Measurements from ENCODE around the gene GPC6.

The GPC6 gene

DNA sequence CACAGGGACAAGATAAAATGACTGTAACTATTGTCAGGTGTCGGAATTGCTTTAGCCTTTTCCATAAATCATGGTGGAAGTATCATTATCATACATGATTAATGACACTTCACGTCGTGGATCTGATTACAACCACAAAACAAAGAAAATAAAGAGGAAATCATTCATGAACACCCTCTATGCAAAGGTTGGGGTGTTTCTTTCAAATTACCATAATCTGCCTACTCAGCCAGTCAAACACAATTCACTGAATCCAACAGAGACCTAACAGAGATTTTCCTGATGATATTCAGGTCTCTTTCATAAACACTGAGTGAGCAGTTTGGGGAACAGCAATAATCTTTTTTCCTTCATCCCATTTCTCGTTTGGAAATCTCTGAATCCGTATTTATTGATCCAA is 627.3 kb downstream of the GPC6 start:
- DNase-seq (ENCODE audit: low spot score): no peak

DNA sequence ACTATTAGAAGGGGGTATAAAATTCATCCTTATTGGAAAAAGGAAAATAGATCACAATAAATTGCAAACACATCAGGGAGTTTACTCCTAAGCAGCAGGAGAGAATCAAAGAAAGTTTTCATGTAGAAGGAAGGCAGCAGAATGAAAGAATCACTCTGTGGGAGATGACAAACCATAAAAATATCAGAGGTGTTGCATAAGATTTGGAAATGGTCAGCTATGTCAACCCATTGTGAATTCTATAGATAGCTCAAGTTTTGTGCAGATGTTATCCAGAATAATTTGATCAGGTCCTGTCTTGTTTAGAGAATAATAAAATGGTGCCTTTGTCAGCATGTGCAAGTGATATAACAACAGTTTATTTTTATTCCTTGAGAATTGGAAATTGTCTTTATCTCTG is 630.5 kb downstream of the GPC6 start:
- no peak for DNase-seq (ENCODE audit: low spot score)

DNA sequence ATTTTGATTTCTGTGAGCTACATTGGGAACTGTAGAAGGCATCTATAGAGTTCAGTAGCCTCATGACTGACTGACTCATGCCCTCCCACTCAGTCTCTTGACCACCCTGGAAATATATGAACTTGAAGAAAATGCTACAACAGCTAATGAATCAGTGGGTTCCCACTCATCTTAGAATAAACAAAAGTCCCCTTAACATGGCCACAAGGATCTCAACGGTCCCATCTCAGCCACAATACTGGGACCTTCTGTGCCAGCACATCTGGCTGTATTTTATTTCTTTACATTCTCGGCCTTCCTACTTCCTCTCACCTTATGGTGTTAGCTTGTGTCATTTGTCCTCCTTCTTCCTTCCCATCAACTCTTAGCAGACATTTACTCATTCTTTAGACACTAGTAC is 633.1 kb downstream of the GPC6 start:
- DNase-seq (ENCODE audit: low spot score): no peak

DNA sequence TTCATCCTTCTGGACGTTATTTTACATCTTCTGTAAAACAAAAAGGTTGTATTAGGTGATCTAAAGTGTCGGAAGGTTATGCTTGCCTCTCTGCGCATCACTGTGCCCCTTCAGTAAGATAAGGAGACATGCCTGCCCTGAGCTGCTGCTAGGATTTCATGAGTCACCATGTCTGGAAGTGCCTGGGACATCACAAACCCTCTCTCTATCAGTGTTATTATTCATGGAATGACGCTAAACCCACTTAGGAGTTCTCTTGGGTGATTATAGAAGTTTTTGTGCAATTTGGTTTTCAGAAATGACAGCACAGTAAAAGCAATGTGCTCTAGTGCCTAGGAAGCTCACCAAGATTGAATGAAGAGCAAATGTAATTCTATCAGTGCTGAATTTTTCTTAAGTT is 635.2 kb downstream of the GPC6 start:
- no peak for DNase-seq (ENCODE audit: low spot score)

DNA sequence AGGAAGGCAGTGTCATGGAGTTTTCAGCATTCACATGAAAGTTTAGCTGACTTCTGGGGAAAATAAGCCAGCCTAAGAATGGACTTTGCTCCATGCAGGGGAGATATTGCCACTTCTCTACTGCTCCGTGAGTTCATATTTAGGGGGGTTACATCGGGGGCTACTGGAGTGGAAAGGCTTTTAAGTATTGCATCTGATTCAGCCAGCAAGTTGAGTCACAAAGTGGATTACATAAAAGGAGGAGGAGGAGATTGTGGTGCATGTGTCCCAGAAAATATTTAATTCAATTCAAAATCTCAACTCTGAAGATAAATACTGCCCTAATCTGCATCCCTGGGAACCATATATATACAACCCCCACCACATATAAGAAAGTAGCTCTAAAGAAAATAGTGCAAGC is 635.7 kb downstream of the GPC6 start:
- DNase-seq (ENCODE audit: low spot score): no peak

DNA sequence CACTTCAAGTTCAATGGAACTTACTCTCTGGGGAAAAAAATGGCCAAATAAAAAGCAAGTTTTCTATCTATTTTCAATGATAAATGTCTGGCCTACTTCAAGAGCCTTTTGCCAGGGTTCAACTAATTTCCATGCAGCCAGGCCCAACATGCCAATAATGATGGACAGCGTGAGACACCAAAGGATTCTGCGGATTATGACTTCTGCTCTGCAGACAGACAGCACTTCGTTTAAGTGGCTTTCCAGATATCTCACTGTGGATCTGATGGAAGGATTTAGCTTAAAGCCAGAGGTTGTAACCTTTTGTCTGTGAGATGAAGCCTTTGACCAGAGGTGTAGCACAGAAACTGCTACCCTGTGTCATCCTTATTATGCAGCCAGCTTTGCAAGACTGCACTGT is 638.6 kb downstream of the GPC6 start:
- no peak for DNase-seq (ENCODE audit: low spot score)

DNA sequence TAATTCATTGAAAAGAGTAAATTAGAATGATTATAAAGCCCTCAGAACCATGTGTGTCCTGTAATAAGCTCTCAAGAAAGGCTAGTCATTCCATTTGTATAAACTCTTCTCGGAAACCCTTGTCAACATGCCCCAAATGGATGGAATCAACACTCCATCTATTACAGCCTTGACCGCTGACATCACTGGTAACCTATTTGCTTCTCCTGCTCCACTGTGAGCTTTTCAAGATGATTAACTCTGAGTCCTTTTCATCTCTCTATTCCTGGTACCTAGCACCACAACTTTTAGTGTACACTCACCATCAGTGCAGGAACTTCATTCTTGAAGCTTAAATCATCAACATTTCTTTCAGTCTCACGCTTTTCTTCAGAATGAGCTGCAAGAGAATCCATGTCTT is 640.9 kb downstream of the GPC6 start:
- no peak for DNase-seq (ENCODE audit: low spot score)

DNA sequence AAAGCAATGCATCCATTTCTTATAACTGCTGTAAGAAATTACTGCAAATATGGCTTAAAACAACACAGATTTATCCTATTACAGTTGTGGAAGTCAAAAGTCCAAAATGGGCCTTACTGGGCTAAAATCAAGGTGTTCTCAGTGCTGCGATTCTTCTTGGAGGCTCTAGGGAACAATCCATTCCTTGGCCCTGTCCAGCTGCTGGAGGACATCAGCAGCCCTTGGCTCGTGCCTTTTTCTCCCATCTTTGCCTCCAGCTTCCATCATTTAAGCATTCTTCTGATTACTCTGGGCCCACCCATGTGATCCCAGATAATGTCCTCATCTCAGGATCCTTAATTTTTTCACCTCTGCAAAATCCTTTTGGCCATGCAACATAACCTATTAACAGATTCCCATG is 645.8 kb downstream of the GPC6 start:
- no peak for DNase-seq (ENCODE audit: low spot score)

DNA sequence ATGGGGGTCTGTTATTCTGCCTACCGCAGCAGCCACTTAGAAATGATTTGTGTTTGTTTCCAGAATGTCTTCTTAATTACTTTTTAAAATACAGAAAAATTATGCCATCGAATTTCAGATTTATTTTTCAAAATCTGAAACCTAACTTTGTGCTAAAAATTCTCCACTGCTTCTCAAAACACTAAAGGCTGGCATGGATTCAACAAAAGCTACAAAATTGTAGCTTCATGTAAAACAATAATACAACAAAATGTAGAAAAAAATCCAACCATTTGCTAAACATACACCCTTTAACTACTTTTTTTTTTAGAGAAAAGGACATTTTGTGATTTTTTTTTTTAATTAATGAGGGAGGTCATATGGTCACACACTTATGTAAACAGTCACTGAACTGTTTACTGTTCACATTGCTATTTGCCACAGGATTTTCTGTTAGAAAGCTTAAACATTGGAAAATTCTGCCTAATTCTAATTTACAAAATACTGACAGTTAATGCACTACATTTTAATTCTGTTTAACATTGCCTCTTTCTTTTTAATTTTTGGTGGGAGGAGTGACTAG is 646.3 kb downstream of the GPC6 start:
- no peak for DNase-seq (ENCODE audit: low spot score)

DNA sequence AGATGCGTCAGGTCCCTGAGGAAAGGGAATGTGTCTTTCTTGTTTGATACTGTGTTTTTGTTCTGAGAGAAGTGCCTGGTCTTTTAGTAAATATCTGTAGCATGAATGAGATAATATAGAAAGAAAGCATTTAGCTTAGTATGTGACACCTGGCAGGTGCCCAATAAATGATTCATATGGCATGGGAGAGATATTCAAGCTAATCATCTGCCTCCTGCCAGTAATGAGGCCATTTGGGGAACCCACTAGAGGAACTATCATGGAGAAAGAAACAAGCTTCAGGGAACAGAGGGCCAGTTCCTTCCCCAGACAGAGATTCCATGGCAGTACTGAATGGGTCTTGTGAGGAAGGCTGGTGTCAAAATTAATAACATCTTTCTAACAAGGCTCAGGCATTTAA is 648.9 kb downstream of the GPC6 start:
- no peak for DNase-seq (ENCODE audit: low spot score)

DNA sequence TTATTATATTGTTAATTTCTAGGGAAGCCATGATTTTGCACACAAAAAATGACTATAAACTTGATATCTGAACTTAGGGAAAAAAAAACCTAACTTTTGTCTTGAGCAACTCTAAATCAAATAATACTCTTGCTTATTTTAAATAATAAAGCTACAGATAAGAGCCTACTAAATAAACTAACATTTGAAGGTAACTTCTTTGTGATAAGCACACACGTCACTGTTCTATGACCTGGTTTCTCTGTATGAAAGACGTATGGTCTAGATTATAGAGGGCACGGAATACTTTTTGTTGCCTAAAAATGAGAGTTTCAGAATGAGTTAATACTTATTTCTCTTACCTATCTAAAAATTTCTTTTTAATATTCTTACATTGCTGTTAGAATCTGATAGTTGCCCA is 649.6 kb downstream of the GPC6 start:
- DNase-seq (ENCODE audit: low spot score): no peak

DNA sequence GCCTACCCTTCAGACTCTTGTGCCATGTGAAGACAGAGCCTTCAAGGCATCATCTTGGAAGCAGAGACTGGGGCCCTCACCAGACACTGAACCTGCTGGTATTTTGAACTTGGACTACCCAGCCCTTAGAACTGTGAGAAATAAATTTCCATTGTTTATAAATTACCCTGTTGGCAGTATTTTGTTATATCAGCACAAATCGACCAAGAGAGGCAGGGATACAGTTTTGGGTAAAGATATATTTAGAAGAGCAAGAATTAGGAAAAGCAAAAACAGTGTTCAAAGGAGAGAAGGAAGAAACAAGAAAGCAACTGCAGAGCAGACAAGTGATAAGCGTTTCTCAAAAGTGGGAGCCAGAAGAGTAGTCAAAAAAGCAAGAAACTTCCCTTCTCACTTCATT is 652.1 kb downstream of the GPC6 start:
- DNase-seq (ENCODE audit: low spot score): no peak

DNA sequence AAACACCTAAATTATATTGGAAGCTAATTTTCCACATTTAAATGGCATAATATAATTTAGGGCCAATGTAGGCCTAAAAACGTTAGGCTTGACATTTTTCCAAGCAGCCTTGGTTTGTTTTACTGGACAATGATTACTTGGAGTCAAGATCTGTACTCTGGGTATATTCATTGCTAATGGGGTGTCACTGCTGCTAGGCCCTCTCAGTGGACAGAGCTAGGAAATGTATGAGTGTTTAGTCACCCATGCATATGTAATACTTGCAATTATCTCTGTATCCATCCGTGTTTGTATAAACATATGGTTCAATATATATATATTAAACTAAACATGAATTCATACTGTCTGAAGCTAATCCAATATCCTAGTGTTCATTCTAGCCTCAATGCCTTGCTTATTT is 654.8 kb downstream of the GPC6 start:
- no peak for DNase-seq (ENCODE audit: low spot score)

DNA sequence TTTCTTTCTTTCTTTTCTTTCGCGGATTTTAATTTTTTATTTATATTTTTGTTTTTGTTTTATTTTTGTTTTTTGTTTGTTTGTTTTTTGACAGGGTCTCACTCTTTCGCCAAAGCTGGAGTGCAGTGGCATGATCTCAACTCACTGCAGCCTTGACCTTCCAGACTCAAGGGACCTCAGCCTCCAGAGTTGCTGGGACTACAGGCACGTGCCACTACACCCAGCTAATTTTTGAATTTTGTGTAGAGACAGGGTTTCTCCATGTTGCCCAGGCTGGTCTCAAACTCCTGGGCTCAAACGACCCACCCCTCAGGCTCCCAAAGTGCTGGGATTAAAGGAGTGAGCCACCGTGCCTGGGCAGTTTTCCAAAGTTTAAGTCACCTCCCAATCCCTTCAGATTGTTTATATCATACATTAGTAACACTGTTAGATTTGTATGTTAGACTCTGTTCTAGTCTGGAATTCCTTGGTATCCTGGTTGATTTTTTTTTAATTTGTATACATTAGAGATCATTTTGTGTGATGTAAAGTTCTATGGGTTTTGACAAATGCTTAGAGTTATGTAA is 655.6 kb downstream of the GPC6 start:
- no peak for DNase-seq (ENCODE audit: low spot score)

DNA sequence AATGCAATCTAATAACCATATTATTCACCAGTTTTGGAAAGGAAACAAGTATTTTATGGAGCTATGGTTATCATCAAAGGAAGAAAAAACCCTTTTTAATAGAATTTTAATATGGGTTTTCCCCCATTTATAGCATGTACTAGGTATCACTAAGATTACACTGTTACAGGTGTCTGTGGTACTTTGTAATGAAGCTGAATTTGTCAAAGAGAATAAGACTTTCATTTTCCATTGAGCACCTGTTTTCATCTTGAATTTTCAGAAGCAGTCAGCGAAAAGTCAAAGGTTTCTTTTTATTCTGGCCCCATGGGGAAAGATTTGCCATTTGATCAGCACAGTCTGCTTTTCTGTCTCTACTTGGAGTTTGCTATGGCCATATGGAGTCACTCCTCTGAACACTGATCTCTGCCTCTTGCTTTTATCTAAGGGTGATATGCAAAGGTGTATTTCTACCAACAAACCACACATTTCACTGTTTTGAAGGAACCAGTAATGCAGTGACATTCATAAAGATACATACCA is 662.9 kb downstream of the GPC6 start:
- DNase-seq (ENCODE audit: low spot score): no peak

DNA sequence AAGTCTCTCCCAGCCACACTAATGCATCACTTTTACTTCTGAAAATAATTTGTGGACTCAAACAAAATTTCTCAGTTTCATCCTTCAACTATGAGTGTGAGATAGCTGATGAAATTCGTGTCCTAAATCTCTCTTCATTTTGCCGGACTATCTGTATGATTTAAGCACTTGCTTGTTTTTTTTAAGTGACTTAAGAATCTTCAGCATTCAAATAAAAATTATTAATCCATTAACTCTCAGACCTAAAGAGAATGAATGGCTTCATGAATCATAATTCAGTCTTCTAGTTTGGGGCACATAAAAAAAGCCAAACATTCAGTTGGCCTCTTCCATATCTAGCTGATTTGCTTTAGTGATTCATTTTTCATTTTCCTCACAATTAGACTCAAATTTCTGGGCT is 673.4 kb downstream of the GPC6 start:
- no peak for DNase-seq (ENCODE audit: low spot score)

DNA sequence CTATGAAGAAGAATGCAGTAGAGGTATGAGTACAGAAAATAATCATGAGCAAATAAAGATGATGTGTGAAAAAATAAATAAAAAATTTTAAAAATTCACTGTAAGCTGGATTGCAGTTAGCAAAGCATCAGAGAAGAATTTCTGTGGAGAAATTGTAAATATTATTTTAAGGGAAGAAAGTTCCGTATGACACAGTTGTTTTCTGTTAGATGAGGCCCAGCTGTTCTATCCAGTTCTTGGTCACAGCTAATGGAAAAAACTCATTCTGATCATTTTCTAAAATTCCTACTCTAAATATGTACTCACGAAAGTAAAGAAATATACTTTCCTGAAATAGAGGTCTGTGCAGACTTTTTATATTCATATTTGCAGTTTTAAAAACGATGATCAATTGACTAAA is 674.1 kb downstream of the GPC6 start:
- no peak for DNase-seq (ENCODE audit: low spot score)

DNA sequence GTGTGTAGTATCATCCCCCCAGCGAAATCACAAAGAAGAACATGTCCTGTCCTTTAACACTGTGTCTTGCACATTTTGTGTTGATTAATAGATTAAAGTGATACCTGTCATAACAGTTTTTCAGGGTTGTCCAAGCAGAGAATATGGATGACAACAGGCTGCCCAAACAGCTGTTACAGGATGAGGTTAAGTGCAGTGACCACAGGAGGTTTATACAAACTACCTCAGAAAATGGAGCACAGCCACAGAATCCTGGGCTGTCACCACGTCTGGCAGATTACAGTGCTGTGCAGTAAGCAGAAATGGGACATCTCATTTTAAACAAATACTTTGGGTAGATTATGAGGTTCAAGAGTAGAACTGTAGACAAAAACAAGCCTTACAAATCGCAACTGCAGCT is 677.3 kb downstream of the GPC6 start:
- DNase-seq (ENCODE audit: low spot score): no peak

DNA sequence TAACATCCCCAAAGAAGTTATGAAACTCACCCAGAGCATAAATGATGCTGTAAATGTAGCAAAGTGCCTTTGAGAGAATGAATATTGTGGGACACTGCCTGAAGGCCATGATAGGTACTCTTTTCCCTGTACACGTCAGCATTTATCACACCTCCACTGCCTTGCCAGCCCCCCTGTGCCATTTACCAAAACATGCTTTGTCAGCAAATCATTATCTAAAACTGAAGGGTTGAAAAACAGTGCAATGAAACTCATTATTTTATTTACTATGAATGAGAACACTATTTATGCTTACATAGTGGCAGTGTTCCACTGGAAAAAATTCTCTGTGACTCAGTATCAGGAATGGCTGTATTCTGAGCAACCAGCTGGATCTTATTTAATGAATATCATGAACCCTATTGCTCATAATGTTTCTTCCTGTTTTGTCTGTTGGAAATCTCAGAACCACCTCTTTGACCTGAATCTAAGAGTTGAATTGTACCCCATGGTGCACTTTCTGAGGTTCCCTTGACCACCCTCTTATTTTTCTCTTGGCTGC is 688.7 kb downstream of the GPC6 start:
- DNase-seq (ENCODE audit: low spot score): no peak

DNA sequence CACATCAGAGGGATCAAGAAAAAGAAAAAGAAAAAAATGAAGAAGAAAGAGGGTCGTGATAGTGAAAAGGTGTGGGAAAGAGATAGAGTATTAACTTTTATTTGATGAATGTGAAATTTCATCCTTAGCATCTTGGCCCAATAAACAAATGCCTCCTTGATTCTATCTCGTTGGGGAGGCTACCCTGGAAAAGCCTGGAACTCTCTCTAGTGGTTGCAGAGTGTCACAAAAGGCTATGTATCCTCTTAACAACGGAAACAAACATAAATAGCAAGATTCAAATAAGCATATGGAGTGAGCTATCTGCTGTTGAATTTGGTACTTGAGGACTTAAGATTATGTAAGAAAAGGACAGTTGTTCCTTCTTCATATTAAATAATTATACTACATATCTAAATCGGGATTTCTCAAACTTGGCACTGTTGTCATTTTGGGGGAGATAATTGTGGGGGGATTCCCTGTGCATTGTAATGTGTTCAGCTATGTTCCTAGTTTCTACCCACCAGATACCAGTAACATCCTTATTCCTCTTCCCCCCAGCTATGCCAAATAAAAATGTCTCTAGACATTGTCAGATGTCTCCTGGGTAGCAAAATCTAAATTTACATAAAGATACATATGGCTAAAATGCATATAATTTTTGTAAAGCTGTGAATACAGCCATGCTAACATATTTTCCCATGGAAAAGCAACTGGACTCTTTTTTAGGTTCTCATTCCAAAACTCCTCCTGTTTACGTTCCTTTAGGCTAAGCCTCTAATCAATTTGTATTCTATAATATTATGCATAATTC is 695.7 kb downstream of the GPC6 start:
- no peak for DNase-seq (ENCODE audit: low spot score)

DNA sequence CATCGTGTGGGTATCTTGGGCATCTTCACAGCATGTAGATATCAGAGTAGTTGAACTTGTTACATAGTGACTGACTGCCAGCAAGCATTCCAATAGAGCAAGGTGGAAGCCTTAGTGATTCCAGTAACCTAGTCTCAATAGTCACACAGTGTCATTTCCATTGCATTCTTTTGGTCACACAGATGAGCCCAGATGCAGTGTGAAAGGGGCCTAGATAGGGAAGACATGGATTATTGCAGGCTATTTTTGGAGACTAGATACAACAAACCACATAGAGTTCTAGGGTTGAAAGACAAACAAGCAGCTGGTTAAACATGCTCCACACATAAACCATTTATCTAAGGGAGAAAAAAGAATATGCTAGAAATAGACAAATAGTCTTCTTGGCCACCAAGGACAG is 699.4 kb downstream of the GPC6 start:
- DNase-seq (ENCODE audit: low spot score): no peak

DNA sequence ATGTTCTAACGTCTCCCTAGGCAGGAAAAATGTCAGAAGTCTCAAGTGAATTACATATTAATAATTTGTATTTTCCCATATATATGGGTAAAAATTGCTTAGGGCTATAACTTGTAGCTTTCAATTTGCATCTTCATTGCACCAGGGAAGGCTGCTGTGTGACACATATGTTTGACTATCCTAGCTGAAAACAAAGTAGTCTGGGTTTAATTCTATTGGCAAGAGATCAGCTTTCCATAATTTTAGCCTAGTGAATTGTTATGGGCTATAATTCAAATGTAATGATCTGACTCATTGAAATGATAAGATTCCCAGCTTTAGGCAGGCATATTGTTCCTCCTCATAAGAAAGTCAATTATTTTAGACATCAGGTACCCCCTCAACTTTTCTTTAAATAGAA is 699.8 kb downstream of the GPC6 start:
- DNase-seq (ENCODE audit: low spot score): no peak

DNA sequence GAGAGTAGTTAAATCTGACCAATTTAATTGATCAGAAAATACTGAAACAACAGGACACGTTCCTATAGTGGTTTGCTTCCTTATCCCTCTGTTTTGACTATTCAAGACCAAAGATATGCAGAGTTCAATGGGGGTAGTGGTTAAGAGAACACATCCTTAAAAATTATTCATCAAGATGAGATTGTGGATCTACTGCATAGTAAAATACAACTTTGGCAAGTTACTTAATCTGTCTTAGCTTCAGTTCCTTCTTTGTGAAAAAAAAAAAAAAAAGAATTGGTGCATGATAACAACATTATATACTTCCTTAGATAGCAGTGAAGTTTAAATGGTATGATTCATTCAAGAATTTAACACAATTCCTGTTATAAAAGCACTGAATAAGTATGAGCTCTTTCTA is 700.8 kb downstream of the GPC6 start:
- DNase-seq (ENCODE audit: low spot score): no peak

Data from left forelimb (tissue), 1 donor.